Measurements from ENCODE around the gene CYP2A6. TPM values are rescaled to one million over a fixed set of nuclear protein-coding genes. Genes with fewer than 3 reads are reported as not detected.

CYP2A6 gene
- total and polyA plus RNA-seq, 2 of the 4 experiments (the other 2 are of a cell fraction): not detected

DNA sequence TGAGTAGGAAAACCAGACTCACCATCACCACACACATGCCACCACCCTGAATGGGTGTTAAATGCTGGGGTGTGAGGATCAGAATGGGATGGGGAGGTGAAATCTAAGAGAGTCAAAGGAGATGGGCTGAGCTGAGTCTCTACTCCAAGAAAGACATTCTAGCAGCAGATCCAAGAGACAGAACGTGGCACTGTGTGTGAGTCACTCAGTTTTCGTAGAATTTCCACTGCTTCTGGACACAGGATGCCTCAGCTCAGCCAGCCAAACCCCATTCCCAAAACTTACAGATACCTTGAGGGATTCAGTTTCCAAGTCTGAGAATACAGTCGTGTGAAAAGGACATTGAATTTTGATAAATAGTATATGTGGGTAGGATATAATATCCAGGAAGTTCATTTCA, 39.1 kb upstream of the CYP2A6 start:
- in situ Hi-C loops (cut with MboI; ENCODE audit: low sequenced_read_pairs): no loop called here
- no peak for TF ChIP-seq BHLHE40 (IDR thresholded peaks at IDR 0.05; ENCODE audit: low read depth, low read length)
- TF ChIP-seq, protein P1, sequence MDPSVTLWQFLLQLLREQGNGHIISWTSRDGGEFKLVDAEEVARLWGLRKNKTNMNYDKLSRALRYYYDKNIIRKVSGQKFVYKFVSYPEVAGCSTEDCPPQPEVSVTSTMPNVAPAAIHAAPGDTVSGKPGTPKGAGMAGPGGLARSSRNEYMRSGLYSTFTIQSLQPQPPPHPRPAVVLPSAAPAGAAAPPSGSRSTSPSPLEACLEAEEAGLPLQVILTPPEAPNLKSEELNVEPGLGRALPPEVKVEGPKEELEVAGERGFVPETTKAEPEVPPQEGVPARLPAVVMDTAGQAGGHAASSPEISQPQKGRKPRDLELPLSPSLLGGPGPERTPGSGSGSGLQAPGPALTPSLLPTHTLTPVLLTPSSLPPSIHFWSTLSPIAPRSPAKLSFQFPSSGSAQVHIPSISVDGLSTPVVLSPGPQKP (IDR thresholded peaks at IDR 0.05; ENCODE audit: borderline replicate concordance, low read depth, low read length): no peak
- TF ChIP-seq, protein P2, sequence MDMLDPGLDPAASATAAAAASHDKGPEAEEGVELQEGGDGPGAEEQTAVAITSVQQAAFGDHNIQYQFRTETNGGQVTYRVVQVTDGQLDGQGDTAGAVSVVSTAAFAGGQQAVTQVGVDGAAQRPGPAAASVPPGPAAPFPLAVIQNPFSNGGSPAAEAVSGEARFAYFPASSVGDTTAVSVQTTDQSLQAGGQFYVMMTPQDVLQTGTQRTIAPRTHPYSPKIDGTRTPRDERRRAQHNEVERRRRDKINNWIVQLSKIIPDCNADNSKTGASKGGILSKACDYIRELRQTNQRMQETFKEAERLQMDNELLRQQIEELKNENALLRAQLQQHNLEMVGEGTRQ (IDR thresholded peaks at IDR 0.05; ENCODE audit: low read depth, low read length): no peak
- TF ChIP-seq MXI1 (IDR thresholded peaks at IDR 0.05; ENCODE audit: borderline replicate concordance, low read depth, low read length): no peak
- no peak for TF ChIP-seq CEBPB (IDR thresholded peaks at IDR 0.05; ENCODE audit: low read depth, low read length)
- TF ChIP-seq RCOR1 (IDR thresholded peaks at IDR 0.05; ENCODE audit: insufficient replicate concordance, low read length): no peak
- BruUV-seq (replicated peaks): no TSS peak
- no peak for ATAC-seq (ENCODE audit: low read depth)
- H4K5ac ChIP-seq (ENCODE audit: low read depth, low read length): no peak overlapping the region
- no peak overlapping the region for H3K4ac ChIP-seq (ENCODE audit: low read depth, low read length)
- H3K18ac ChIP-seq (ENCODE audit: low read depth, low read length): no peak overlapping the region
- H3K9me3 ChIP-seq (ENCODE audit: control insufficient read depth, insufficient read depth, low read length): no peaks in the 10 kb centered on the region
- no peak overlapping the region for H4K8ac ChIP-seq (ENCODE audit: low read depth in 2 of 2, low read length in 2 of 2)
- H3K27ac ChIP-seq (ENCODE audit: insufficient read depth, low read length): no peak overlapping the region
- H2AK5ac ChIP-seq (ENCODE audit: low read depth, low read length): no peak overlapping the region
- H3K4me2 ChIP-seq (ENCODE audit: low read depth, low read length): no peak overlapping the region
- H2BK15ac ChIP-seq (ENCODE audit: low read depth, low read length): no peak overlapping the region
- no peak overlapping the region for H3K9ac ChIP-seq (ENCODE audit: low read depth, low read length)
- no peak overlapping the region for H4K91ac ChIP-seq (ENCODE audit: insufficient read depth, low read depth, low read length)
- peaks cover 2% of the 10 kb centered on the region; the same call in 1 of the 2 replicates for H3K27me3 ChIP-seq (ENCODE audit: control insufficient read depth, insufficient read depth, low read length)
- H2BK20ac ChIP-seq (ENCODE audit: low read depth, low read length): no peak overlapping the region
- ChIA-PET POLR2A (ENCODE audit: unreplicated experiment) (no interaction called here), CTCF (no interaction called here)
- H3K23ac ChIP-seq (ENCODE audit: low read depth, low read length): no peak overlapping the region
- no peak overlapping the region for H3K56ac ChIP-seq (ENCODE audit: extremely low read depth, insufficient read depth, low read length)
- H3K36me3 ChIP-seq (ENCODE audit: control insufficient read depth, insufficient read depth, low read length): no peaks in the 10 kb centered on the region
- DNase-seq: no peak
- H3K79me1 ChIP-seq (ENCODE audit: low read depth in 1 of 2, low read length in 2 of 2): no peaks in the 10 kb centered on the region
- intact Hi-C loops (cut with micrococcal nuclease): no loop called here
- no peaks in the 10 kb centered on the region for H3K4me1 ChIP-seq (ENCODE audit: control insufficient read depth, insufficient read depth, low read length)
- no peak overlapping the region for H3K4me3 ChIP-seq (ENCODE audit: insufficient read depth, low read depth, low read length)
- no CpG with 5 or more reads among the region's 3 CpGs for WGBS, 2 experiments (ENCODE audit: extremely low coverage in 2 of 2, insufficient read length in 1 of 2)
- no peak overlapping the region for H2BK120ac ChIP-seq (ENCODE audit: low read depth, low read length)
- H3K9me1 ChIP-seq (ENCODE audit: insufficient read depth, low read length): no peaks in the 10 kb centered on the region
- dilution Hi-C loops (cut with HindIII; ENCODE audit: low sequenced_read_pairs, unreplicated experiment): no loop called here
- H2AK9ac ChIP-seq (replicated peaks; ENCODE audit: low read depth, low read length, poor library complexity): peak overlapping the region; percentile 55
- no peak overlapping the region for H2AFZ ChIP-seq (replicated peaks; ENCODE audit: low read length, poor library complexity)
- H4K20me1 ChIP-seq (ENCODE audit: insufficient read depth, low read length): no peaks in the 10 kb centered on the region
- no peak overlapping the region for H3K14ac ChIP-seq (replicated peaks; ENCODE audit: low read depth, low read length)
- H2BK5ac ChIP-seq (ENCODE audit: low read depth, low read length, poor library complexity, severe bottlenecking): no peak overlapping the region

All from IMR-90 (cell line).